Measurements from ENCODE around the gene GCG. TPM values are rescaled to one million over a fixed set of nuclear protein-coding genes. Genes with fewer than 3 reads are reported as not detected.

GCG gene
- total and polyA plus RNA-seq, 10 of the 15 experiments (the other 5 are each of a cell fraction or from before 2014, with no cell fraction given) = not detected

DNA sequence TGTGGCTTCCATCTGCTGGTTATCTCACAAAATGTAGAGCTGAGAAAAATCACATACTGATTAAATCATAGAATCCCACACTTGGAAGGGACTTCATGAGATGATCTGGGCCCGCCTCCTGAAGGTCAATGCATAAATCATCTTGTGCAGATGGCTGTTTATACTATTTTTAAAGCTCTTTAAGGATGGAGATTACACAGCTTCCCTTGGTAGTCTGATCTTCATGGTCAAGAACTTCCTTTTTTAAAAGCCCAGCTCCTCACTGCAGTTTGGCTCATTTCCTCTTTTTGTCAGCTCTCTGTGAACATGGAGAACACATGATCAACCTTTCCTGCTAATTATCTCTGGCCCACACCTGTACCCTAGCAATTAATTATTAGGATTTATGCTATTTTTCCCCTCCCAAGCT is 25.9 kb downstream of the GCG start:
- FAIRE-seq (peak; percentile 56), ATAC-seq (peak; percentile 94), DNase-seq (ENCODE audit: low read depth, low spot score) (peak; percentile 49)
- RAD21 ChIA-PET (ENCODE audit: unreplicated experiment) = interaction anchor here (0.7 to 3.8 kb wide), 28 partner anchors 10 to 220 kb away, joined by 3 to 29 read pairs (median 3); partner anchors contain the start of gene DPP4
- in situ Hi-C loops (cut with MboI) = loop anchor here (5.0 kb wide), 1 partner anchor 124 kb away; no protein-coding TSS in a partner anchor
- Histone ChIP-seq H3K4me1 (ENCODE audit: control insufficient read depth, insufficient read depth, low read length) (peaks cover 7% of the 10 kb centered on the region; the same call in 1 of the 2 replicates), H3K4me3 (no peak overlapping the region), H3K79me2 (ENCODE audit: control insufficient read depth, insufficient read depth, low read length) (no peaks in the 10 kb centered on the region), H3K4me2 (ENCODE audit: control insufficient read depth, insufficient read depth) (no peak overlapping the region), H3K27ac (ENCODE audit: control insufficient read depth, insufficient read depth) (no peak overlapping the region), H2AFZ (ENCODE audit: control insufficient read depth, low read depth, low read length) (no peak overlapping the region), H3K36me3 (ENCODE audit: control insufficient read depth in 2 of 2, insufficient read depth in 2 of 2, low read length in 1 of 2) (no peaks in the 10 kb centered on the region), H4K20me1 (ENCODE audit: control insufficient read depth, insufficient read depth) (no peaks in the 10 kb centered on the region), H3K27me3 (replicated peaks in 1 of 2; ENCODE audit: control insufficient read depth in 2 of 2, insufficient read depth in 2 of 2, low read length in 1 of 2) (no peaks in the 10 kb centered on the region), H3K9ac (ENCODE audit: control insufficient read depth, insufficient read depth, low read length) (no peak overlapping the region), H3K9me3 (replicated peaks; ENCODE audit: control insufficient read depth, insufficient read depth, low read length) (no peaks in the 10 kb centered on the region)
- no TSS peak for BruUV-seq (replicated peaks)
- SMC1A ChIA-PET (ENCODE audit: uncharacterized antibody, unreplicated experiment) = interaction anchor here (0.5 to 3.9 kb wide), 43 partner anchors 9 to 539 kb away, joined by 3 to 90 read pairs (median 5); partner anchors contain the start of gene DPP4
- intact Hi-C loops (cut with micrococcal nuclease; ENCODE audit: unreplicated experiment) = loop anchor here (2.0 kb wide), 1 partner anchor 539 kb away; no protein-coding TSS in a partner anchor
- POLR2A ChIA-PET = interaction anchor here (1.6 to 1.7 kb wide), 2 partner anchors 53 to 68 kb away, joined by 4 to 7 read pairs; no protein-coding TSS in a partner anchor
- 0% methylated on average over 1 of the region's 1 CpG for WGBS (ENCODE audit: insufficient coverage, insufficient replicate concordance, low lambda C conversion rate, missing lambda C conversion rate)
- CTCF ChIA-PET = interaction anchor here (0.6 to 4.3 kb wide), 31 partner anchors 9 to 742 kb away, joined by 3 to 79 read pairs (median 5); partner anchors contain the start of gene GCG
- peak; percentile 18; the same call in 1 of the 2 replicates for TF ChIP-seq ATF7 (IDR thresholded peaks at IDR 0.05; ENCODE audit: low read depth)
- TF ChIP-seq, protein P1, sequence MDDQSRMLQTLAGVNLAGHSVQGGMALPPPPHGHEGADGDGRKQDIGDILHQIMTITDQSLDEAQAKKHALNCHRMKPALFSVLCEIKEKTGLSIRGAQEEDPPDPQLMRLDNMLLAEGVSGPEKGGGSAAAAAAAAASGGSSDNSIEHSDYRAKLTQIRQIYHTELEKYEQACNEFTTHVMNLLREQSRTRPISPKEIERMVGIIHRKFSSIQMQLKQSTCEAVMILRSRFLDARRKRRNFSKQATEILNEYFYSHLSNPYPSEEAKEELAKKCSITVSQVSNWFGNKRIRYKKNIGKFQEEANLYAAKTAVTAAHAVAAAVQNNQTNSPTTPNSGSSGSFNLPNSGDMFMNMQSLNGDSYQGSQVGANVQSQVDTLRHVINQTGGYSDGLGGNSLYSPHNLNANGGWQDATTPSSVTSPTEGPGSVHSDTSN (IDR thresholded peaks at IDR 0.05; ENCODE audit: insufficient replicate concordance, low read depth, low read length) = peak; percentile 23
- peak; percentile 82 for TF ChIP-seq IKZF1 (conservative IDR thresholded peaks at IDR 0.05)
- TF ChIP-seq BMI1 (IDR thresholded peaks at IDR 0.05; ENCODE audit: borderline replicate concordance) = 0 out of 2 replicates have a peak, but pooled peaks have one; percentile 42
- TF ChIP-seq RUNX3 (IDR thresholded peaks at IDR 0.05; ENCODE audit: low read length) = peak; percentile 13; the same call in 1 of the 2 replicates
- TF ChIP-seq IKZF2 (IDR thresholded peaks at IDR 0.05) = peak; percentile 89 to 90
- TF ChIP-seq TAF1 (IDR thresholded peaks at IDR 0.05; ENCODE audit: borderline replicate concordance, low read depth, low read length) = no peak
- TF ChIP-seq MYB (IDR thresholded peaks at IDR 0.05; ENCODE audit: borderline replicate concordance, low read depth, low read length) = no peak
- TF ChIP-seq TARDBP (IDR thresholded peaks at IDR 0.05; ENCODE audit: borderline replicate concordance) = no peak
- 0 out of 2 replicates have a peak, but pooled peaks have one; percentile 21 for TF ChIP-seq TCF7 (IDR thresholded peaks at IDR 0.05; ENCODE audit: borderline replicate concordance)
- no peak for TF ChIP-seq ESRRA (IDR thresholded peaks at IDR 0.05; ENCODE audit: low read length)
- no peak for TF ChIP-seq CEBPB (IDR thresholded peaks at IDR 0.05; ENCODE audit: borderline replicate concordance in 1 of 2, low read depth in 2 of 2, low read length in 2 of 2)
- peak; percentile 61 for TF ChIP-seq MEF2B (IDR thresholded peaks at IDR 0.05; ENCODE audit: partially characterized antibody, poor library complexity, severe bottlenecking)
- TF ChIP-seq YY1 (IDR thresholded peaks at IDR 0.05; ENCODE audit: low read depth, low read length) = no peak
- TF ChIP-seq POU2F2 (IDR thresholded peaks at IDR 0.05; ENCODE audit: borderline replicate concordance, low read depth, low read length) = peak; percentile 68; the same call in 1 of the 3 replicates
- TF ChIP-seq DPF2 (IDR thresholded peaks at IDR 0.05) = peak; percentile 77
- no peak for TF ChIP-seq KLF5 (IDR thresholded peaks at IDR 0.05; ENCODE audit: partially characterized antibody)
- no peak for TF ChIP-seq ASH2L (IDR thresholded peaks at IDR 0.05; ENCODE audit: borderline replicate concordance, low read depth)
- 0 out of 2 replicates have a peak, but pooled peaks have one; percentile 42 for TF ChIP-seq MEF2A (IDR thresholded peaks at IDR 0.05; ENCODE audit: insufficient read depth, low read depth, low read length)
- TF ChIP-seq SPI1 (IDR thresholded peaks at IDR 0.05; ENCODE audit: borderline replicate concordance, insufficient read depth, low read depth, low read length) = peak; percentile 98
- no peak for TF ChIP-seq ZNF207 (IDR thresholded peaks at IDR 0.05; ENCODE audit: borderline replicate concordance)
- no peak for TF ChIP-seq RFX5 (IDR thresholded peaks at IDR 0.05; ENCODE audit: low read depth, low read length)
- TF ChIP-seq NBN (IDR thresholded peaks at IDR 0.05) = 0 out of 2 replicates have a peak, but pooled peaks have one; percentile 64
- 0 out of 2 replicates have a peak, but pooled peaks have one; percentile 5 for TF ChIP-seq JUNB (IDR thresholded peaks at IDR 0.05)
- TF ChIP-seq IRF4 (IDR thresholded peaks at IDR 0.05; ENCODE audit: low read depth, low read length) = peak; percentile 79
- TF ChIP-seq CREM (IDR thresholded peaks at IDR 0.05; ENCODE audit: low read depth) = peak; percentile 44; the same call in 1 of the 2 replicates

All from GM12878 (cell line).